Epithelial cell of proximal tubule (primary cell): ENCODE results near the gene EEF2. TPM values are rescaled to one million over a fixed set of nuclear protein-coding genes. Genes with fewer than 3 reads are reported as not detected.
"Not testable (repeated sequence)": the region's sequence is repeated elsewhere in the genome, so short reads cannot be mapped to it uniquely, and the experiment has no call there.

Experiments
- DNase-seq: peaks from one replicate; pipeline ENCODE4 v3.0.0-alpha.2; 2011; ENCODE audit warnings: low read depth
- H3K4me3 ChIP-seq: 2 replicates; pipeline ENCODE4 v1.5.1; 2011; ENCODE audit warnings: low read depth, mild to moderate bottlenecking, low read length
- CTCF ChIP-seq: conservative IDR thresholded peaks from 2 replicates; pipeline ENCODE4 v1.5.1; 2012; ENCODE audit warnings: low read depth, mild to moderate bottlenecking, low read length
- total RNA-seq: library from RNA; depleted of rRNA; stranded (reverse); fragments of >200 nt; gene quantifications from 2 replicates; pipeline ENCODE4 v1.2.3, GENCODE V29; 2015

Gene EEF2
- total RNA-seq, 1 donor from 2014 or later = 1,327 TPM

- DNase-seq = no peak
- no peak for TF ChIP-seq CTCF
- H3K4me3 ChIP-seq = no peak overlapping the region
Measured at GRCh38 chr19:3963458-3964255, 21.6 kb downstream of the EEF2 start.

GRCh38 chr19:3961007-3961406 is 24.3 kb downstream of the EEF2 start:
- TF ChIP-seq CTCF = no peak
- no peak overlapping the region for H3K4me3 ChIP-seq
- DNase-seq = no peak

- no peak for DNase-seq
- no peak overlapping the region for H3K4me3 ChIP-seq
- TF ChIP-seq CTCF = no peak
Measured at GRCh38 chr19:3959766-3960131, 25.5 kb downstream of the EEF2 start.

GRCh38 chr19:3958836-3959765 is 26.2 kb downstream of the EEF2 start:
- H3K4me3 ChIP-seq = no peak overlapping the region
- no peak for DNase-seq
- TF ChIP-seq CTCF = no peak

GRCh38 chr19:3955688-3956087 is 29.6 kb downstream of the EEF2 start:
- DNase-seq = no peak
- TF ChIP-seq CTCF = no peak
- H3K4me3 ChIP-seq = no peak overlapping the region

- DNase-seq, H3K4me3 ChIP-seq: not testable (repeated sequence)
Measured at GRCh38 chr19:3955276-3955675, 30.0 kb downstream of the EEF2 start.

- no peak for TF ChIP-seq CTCF
- H3K4me3 ChIP-seq = no peak overlapping the region
- no peak for DNase-seq
Measured at GRCh38 chr19:3954107-3954506, 31.2 kb downstream of the EEF2 start.

GRCh38 chr19:3952755-3953276 is 32.4 kb downstream of the EEF2 start:
- not testable (repeated sequence) for DNase-seq, H3K4me3 ChIP-seq
